GM12864 (cell line): ENCODE results near the gene MYO9B.

Experiments used
- DNase-seq: peaks from one replicate; pipeline ENCODE4 v3.0.0-alpha.2; 2011; ENCODE audit warnings: low read depth
- H3K4me3 ChIP-seq: 2 replicates; pipeline ENCODE4 v1.5.1; 2011; ENCODE audit warnings: mild to moderate bottlenecking, low read depth, low read length, control low read depth
- TF ChIP-seq, protein P1 (sequence below): IDR thresholded peaks from 2 replicates; pipeline ENCODE4 v1.5.1; 2011; ENCODE audit warnings: low read depth, mild to moderate bottlenecking, moderate library complexity, low read length, control low read depth, inconsistent platforms; ENCODE audit errors: missing control alignments

MYO9B gene

DNA sequence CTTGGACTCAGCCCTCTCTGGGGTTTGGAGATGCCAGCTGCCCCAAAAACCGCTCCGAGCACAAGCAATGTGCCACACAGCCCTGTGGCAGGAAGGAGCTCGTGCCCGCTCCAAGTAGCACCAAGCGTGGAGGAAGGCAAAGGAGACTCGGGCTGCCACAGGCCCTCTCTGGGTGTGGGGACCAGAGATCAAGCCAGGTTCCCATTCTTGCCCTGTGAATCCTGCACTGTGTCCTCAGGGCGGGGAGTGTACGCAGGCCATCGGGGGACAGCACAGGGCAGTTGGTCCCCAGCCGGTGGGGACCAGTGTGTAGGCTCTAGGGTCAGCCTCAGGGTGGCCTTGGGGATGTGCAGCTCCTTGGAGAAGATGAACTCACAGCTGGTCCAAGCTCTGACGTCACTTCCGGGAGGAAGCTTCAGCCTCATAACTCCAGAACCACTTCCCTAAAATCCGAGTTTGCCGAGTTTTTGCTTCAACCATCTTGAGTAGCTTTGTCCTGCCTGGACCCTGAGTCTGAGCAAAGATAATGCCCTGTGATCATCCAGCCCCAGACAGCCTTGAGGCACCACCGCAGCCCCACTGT, 39.6 kb upstream of the MYO9B start:
- H3K4me3 ChIP-seq = no peak overlapping the region
- DNase-seq = peak; percentile 12
- TF ChIP-seq, protein P1, sequence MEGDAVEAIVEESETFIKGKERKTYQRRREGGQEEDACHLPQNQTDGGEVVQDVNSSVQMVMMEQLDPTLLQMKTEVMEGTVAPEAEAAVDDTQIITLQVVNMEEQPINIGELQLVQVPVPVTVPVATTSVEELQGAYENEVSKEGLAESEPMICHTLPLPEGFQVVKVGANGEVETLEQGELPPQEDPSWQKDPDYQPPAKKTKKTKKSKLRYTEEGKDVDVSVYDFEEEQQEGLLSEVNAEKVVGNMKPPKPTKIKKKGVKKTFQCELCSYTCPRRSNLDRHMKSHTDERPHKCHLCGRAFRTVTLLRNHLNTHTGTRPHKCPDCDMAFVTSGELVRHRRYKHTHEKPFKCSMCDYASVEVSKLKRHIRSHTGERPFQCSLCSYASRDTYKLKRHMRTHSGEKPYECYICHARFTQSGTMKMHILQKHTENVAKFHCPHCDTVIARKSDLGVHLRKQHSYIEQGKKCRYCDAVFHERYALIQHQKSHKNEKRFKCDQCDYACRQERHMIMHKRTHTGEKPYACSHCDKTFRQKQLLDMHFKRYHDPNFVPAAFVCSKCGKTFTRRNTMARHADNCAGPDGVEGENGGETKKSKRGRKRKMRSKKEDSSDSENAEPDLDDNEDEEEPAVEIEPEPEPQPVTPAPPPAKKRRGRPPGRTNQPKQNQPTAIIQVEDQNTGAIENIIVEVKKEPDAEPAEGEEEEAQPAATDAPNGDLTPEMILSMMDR = no peak

GRCh38 chr19:17036640-17037039, 38.9 kb upstream of the MYO9B start:
- no peak overlapping the region for H3K4me3 ChIP-seq
- TF ChIP-seq, protein P1 = no peak
- DNase-seq = no peak

GRCh38 chr19:17037184-17037583, 38.4 kb upstream of the MYO9B start:
- no peak overlapping the region for H3K4me3 ChIP-seq
- no peak for DNase-seq
- TF ChIP-seq, protein P1 = no peak

DNA sequence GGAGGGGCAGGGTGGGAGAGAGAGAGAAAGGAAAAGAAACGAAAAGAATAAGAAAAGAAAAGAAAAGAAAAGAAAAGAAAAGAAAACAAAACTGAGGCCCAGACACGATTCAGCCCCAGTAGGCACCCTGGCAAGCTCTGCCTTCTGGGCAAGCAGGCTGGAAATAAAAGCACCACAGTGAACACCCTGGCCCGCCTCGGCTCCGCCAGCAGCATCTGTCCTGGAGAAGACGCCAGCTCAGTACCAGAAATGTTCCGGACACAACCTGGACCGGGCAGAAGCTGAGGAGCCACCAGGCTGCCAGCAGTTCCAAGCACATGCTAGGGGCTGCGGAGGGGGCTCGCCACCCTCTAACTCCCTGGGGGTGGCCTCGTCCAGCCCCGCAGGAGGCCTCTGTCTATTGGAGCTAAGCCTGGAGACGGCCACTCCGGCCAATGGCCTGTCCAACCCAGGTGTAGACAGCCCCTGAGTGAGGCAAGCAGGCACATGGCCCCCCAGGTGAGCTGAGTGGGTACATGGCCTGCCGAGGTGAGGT, 37.5 kb upstream of the MYO9B start:
- no peak for DNase-seq
- H3K4me3 ChIP-seq = no peak overlapping the region
- TF ChIP-seq, protein P1 = no peak

DNA sequence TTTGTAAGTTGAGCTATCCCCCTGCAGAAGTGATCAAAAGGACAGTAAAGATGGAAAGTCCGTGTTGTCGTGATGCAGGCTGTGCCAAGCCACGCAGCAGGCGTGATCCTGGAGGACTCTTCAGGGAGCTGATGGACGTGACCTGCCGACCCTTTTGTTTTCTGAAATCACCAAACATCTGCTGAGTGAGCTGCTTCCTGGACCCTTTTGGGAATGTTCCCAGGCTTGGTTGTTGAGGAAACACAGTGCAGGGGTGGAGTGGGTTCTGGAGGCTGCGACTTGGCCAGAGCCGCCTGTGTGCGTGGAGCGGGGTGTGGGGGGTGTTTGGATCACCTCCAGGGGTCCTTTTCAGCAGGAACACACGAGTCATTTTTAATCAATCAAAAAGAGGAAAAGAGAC, 33.6 kb upstream of the MYO9B start:
- TF ChIP-seq, protein P1 = no peak
- DNase-seq = no peak
- H3K4me3 ChIP-seq = no peak overlapping the region

- no peak overlapping the region for H3K4me3 ChIP-seq
- DNase-seq = no peak
- TF ChIP-seq, protein P1 = no peak
Measured at GRCh38 chr19:17043744-17044143, 31.8 kb upstream of the MYO9B start.

GRCh38 chr19:17045907-17046502, 29.6 kb upstream of the MYO9B start:
- H3K4me3 ChIP-seq = no peak overlapping the region
- TF ChIP-seq, protein P1 = no peak
- DNase-seq = no peak
